Measurements from ENCODE around the gene PCDHA9. TPM values are rescaled to one million over a fixed set of nuclear protein-coding genes. Genes with fewer than 3 reads are reported as not detected.

Gene PCDHA9
- polyA plus RNA-seq, 2 of the 4 experiments (the other 2 are of a cell fraction): 0.03 TPM; not detected in 1

DNA sequence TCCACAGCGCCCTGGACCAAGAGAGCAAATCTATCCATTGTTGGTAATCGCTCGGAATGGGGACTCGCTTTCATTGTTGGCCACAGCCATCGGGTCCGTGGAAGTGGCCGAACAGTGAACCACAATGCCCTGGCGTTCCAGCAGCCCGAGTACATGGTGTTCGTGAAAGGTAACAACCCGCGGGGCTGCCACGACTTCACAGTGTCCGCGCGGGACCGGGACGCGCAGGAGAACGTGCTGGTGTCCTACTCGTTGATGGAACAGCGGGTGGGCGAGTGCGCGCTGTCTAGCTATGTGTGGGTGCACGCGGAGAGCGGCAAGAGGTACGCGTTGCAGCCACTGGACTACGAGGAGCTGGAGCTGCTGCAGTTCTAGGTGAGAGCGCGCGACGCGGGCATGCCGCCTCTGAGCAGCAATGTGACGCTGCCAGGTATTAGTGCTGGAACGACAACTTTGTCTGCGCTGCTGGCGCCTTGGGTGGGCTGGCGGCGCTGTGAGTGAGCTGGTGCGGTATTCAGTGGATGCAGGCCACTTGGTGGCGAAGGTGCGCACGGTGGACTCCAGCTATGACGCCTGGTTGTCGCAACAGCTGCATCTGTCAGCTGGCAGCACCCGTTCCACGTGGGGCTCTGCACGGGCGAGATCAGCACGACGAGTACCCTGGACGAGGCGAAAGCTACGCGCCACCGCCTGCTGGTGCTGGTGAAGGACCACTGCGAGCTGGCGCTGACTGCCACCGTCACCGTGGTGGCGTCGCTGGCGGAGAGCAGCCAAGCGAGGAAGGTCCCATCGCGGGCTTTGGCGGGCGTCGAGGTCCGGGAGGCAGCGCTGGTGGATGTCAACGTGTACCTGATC lies 14.5 kb downstream of the PCDHA9 start:
- Histone ChIP-seq H3K4me3 (no peak overlapping the region), H3K4me1 (no peaks in the 10 kb centered on the region), H3K27ac (no peak overlapping the region), H3K4me2 (no peak overlapping the region), H3K9me3 (peaks cover 16% of the 10 kb centered on the region; the same call in 2 of the 3 replicates)
- TF ChIP-seq HOXB5 (CRISPR knock-in tag; IDR thresholded peaks at IDR 0.05) (no peak), SREBF2 (IDR thresholded peaks at IDR 0.05) (no peak), ZFP36 (IDR thresholded peaks at IDR 0.05; ENCODE audit: borderline replicate concordance, partially characterized antibody) (no peak), ZC3H11A (IDR thresholded peaks at IDR 0.05) (no peak), RCOR1 (IDR thresholded peaks at IDR 0.05; ENCODE audit: low read depth, low read length) (no peak), HDAC2 (IDR thresholded peaks at IDR 0.05) (no peak), FOSL2 (IDR thresholded peaks at IDR 0.05) (no peak), FOSL2 (CRISPR knock-in tag; IDR thresholded peaks at IDR 0.05) (no peak), RAD21 (conservative IDR thresholded peaks at IDR 0.05 in 1 of 2, IDR thresholded peaks at IDR 0.05 in 1 of 2) (no peak), KDM5A (IDR thresholded peaks at IDR 0.05) (no peak)
- TF ChIP-seq, protein P1, sequence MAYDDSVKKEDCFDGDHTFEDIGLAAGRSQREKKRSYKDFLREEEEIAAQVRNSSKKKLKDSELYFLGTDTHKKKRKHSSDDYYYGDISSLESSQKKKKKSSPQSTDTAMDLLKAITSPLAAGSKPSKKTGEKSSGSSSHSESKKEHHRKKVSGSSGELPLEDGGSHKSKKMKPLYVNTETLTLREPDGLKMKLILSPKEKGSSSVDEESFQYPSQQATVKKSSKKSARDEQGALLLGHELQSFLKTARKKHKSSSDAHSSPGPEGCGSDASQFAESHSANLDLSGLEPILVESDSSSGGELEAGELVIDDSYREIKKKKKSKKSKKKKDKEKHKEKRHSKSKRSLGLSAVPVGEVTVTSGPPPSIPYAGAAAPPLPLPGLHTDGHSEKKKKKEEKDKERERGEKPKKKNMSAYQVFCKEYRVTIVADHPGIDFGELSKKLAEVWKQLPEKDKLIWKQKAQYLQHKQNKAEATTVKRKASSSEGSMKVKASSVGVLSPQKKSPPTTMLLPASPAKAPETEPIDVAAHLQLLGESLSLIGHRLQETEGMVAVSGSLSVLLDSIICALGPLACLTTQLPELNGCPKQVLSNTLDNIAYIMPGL (CRISPR knock-in tag; IDR thresholded peaks at IDR 0.05; ENCODE audit: borderline replicate concordance): no peak
- TF ChIP-seq, protein P2, sequence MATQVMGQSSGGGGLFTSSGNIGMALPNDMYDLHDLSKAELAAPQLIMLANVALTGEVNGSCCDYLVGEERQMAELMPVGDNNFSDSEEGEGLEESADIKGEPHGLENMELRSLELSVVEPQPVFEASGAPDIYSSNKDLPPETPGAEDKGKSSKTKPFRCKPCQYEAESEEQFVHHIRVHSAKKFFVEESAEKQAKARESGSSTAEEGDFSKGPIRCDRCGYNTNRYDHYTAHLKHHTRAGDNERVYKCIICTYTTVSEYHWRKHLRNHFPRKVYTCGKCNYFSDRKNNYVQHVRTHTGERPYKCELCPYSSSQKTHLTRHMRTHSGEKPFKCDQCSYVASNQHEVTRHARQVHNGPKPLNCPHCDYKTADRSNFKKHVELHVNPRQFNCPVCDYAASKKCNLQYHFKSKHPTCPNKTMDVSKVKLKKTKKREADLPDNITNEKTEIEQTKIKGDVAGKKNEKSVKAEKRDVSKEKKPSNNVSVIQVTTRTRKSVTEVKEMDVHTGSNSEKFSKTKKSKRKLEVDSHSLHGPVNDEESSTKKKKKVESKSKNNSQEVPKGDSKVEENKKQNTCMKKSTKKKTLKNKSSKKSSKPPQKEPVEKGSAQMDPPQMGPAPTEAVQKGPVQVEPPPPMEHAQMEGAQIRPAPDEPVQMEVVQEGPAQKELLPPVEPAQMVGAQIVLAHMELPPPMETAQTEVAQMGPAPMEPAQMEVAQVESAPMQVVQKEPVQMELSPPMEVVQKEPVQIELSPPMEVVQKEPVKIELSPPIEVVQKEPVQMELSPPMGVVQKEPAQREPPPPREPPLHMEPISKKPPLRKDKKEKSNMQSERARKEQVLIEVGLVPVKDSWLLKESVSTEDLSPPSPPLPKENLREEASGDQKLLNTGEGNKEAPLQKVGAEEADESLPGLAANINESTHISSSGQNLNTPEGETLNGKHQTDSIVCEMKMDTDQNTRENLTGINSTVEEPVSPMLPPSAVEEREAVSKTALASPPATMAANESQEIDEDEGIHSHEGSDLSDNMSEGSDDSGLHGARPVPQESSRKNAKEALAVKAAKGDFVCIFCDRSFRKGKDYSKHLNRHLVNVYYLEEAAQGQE (IDR thresholded peaks at IDR 0.05): no peak
- TF ChIP-seq, protein P3, sequence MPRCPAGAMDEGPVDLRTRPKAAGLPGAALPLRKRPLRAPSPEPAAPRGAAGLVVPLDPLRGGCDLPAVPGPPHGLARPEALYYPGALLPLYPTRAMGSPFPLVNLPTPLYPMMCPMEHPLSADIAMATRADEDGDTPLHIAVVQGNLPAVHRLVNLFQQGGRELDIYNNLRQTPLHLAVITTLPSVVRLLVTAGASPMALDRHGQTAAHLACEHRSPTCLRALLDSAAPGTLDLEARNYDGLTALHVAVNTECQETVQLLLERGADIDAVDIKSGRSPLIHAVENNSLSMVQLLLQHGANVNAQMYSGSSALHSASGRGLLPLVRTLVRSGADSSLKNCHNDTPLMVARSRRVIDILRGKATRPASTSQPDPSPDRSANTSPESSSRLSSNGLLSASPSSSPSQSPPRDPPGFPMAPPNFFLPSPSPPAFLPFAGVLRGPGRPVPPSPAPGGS (IDR thresholded peaks at IDR 0.05): no peak
- TF ChIP-seq, protein P4, sequence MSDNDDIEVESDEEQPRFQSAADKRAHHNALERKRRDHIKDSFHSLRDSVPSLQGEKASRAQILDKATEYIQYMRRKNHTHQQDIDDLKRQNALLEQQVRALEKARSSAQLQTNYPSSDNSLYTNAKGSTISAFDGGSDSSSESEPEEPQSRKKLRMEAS (IDR thresholded peaks at IDR 0.05): no peak
- TF ChIP-seq, protein P5, sequence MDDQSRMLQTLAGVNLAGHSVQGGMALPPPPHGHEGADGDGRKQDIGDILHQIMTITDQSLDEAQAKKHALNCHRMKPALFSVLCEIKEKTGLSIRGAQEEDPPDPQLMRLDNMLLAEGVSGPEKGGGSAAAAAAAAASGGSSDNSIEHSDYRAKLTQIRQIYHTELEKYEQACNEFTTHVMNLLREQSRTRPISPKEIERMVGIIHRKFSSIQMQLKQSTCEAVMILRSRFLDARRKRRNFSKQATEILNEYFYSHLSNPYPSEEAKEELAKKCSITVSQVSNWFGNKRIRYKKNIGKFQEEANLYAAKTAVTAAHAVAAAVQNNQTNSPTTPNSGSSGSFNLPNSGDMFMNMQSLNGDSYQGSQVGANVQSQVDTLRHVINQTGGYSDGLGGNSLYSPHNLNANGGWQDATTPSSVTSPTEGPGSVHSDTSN (IDR thresholded peaks at IDR 0.05): no peak
- WGBS (ENCODE audit: missing lambda C conversion rate): 83% methylated on average over 72 of the region's 76 CpGs
- ATAC-seq (no peak), DNase-seq (ENCODE audit: low read depth in 1 of 2, low spot score in 1 of 2) (no peak), FAIRE-seq (no peak)
- ChIA-PET CTCF (interaction anchor here (0.8 to 3.7 kb wide), 5 partner anchors 8 to 361 kb away, joined by 3 to 18 read pairs (median 3); partner anchors contain the start of gene PCDHB14), POLR2A (no interaction called here)
